GM18909 (cell line): ENCODE results near the gene MLF1.
"Not testable (repeated sequence)": the region's sequence is repeated elsewhere in the genome, so short reads cannot be mapped to it uniquely, and the experiment has no call there.

Source experiments
- ATAC-seq: cut with Tn5 transposase; IDR thresholded peaks from one replicate; pipeline ENCODE4 v1.9.1; 2021; ENCODE audit warnings: mild to moderate bottlenecking; ENCODE audit not compliant: unreplicated experiment, poor library complexity

Gene MLF1

DNA sequence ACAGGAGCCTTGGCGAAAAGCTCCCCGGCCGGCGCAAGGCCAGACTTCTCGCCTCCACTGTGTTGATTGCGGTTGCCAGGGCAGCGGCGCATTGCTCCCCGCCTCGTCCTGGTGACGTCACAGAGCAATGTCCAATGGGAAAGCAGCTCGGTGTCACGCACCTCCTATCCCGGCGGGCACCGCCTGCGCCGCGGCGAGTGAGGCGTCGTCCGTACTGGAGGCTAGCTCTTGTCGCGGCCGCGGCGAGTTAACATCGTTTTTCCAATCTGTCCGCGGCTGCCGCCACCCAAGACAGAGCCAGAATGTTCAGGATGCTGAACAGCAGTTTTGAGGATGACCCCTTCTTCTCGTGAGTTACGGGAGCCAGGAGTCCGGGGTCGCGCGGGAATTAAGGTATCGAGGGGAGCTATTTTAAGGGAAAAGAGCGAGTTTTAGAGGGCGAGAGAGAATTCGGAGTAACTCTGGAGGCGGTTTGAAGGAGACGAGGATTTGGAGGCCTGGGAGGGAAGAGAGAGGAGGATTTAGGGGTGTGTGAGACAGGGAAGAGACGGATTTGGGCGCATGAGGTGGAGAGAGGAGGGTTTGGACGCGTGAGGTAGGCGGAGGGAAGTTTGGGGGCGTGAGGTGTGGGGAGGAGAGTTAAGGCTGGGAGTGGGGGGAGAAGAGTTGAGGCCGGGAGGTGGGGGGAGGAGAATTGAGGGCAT lies at the start of gene MLF1:
MLF1 (plus strand) TSS at position 196 of the 704 bp plus-strand sequence; CDS start at position 303, 107 bp downstream.
- peak; percentile 100 for ATAC-seq

- no peak for ATAC-seq
These were observed 48.5 kb upstream of the MLF1 start for GRCh38 chr3:158522221-158523136.

DNA sequence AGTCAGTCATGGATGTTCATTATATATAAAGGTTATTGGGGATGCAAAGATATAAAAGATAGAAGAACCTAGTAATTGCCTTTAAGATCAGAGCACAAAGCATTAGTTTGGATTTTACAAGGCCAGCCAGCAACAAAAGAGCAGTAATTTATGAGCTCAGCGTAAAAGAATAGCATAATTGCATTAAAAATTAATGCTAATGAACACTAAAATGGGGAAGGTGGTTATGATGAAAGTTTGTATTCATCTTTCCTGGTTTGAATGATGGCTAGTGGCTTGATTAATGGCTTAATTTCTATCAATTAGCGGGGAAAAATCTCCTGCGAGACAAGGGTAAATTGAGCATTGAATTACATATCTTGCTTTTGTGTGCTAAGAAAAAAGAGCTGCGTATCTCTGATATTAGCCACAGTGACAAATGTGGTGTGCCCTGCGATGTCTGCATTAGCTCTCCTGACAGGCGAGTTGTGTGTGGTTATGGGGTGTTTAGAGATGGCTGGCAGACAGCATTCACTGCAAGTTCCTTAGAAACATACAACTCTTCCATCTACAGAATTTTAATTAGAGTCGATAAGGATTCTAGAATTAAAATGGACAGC lies 42.8 kb upstream of the MLF1 start:
- ATAC-seq, result no peak

- ATAC-seq, result no peak
These were observed 39.7 kb upstream of the MLF1 start for GRCh38 chr3:158531334-158531733.

DNA sequence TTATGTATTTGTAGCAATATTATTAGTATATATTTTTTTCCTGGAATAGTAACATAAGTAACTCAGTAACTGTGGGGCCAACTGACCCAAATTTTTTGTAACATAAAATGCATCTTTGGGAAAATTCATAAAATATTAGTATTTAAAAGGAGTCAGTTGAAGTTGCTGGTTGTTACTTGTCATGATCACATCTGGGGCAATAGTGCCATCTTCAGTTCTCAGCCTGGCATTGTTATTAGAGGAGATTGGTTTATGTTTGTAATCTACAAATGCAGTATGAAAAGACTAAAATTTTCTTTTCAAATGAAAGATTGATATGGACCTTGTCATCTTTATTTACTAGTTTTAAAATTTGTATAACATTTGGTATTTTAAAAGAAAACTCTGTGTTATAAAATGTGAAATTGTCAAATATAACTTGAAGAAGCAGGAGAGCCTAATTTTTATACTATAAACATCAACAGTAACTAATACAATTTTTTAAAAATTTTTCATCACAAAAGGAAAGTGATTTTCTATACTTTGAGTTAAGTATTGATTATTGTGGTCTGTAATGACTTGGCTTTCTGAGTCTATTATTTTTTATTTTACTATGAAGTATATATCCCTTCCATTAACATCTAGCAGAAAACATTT lies 38.8 kb upstream of the MLF1 start:
- peak; percentile 71 for ATAC-seq

- no peak for ATAC-seq
These were observed 35.1 kb upstream of the MLF1 start for GRCh38 chr3:158535918-158536317.

- ATAC-seq, result peak; percentile 73
These were observed 31.5 kb upstream of the MLF1 start for GRCh38 chr3:158539414-158540014.

DNA sequence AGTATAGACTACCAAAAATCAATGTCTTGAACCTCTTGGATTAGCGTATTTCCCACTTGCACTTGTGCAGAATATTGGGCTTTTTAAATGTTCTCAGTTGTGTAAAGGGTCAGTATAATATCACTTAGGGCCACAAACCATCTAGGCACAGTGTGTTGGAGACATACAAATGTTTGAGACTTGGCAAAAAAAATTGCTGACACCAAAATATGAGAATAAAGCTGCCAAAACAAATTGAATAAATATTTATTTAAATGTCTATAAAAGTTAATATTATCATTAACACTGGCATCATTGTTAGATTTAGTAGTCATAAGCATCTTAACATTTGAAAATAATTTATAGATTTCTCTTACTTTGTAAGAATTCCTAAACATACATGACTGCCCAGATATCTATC lies 30.9 kb upstream of the MLF1 start:
- no peak for ATAC-seq

- ATAC-seq, result no peak
These were observed 22.3 kb upstream of the MLF1 start for GRCh38 chr3:158548691-158549090.

- ATAC-seq, result not testable (repeated sequence)
These were observed 21.1 kb upstream of the MLF1 start for GRCh38 chr3:158549938-158550337.

GRCh38 chr3:158552124-158552523 lies 18.9 kb upstream of the MLF1 start:
- no peak for ATAC-seq

DNA sequence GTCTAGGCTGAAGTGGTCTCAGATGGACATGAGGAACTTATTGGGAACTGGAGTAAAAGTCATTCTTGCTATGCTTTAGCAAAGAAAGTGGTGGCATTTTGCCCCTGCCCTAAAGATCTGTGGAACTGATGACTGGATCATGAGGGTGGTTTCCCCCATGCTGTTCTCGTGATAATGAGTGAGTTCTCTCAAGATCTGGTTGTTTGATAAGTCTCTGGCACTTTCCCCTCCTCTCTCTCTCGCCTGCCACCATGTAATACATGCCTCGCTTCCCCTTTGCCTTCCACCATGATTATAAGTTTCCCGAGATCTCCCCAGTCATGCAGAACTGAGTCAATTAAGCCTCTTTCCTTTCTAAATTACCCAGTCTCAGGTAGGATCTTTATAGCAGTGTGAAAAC lies 11.5 kb upstream of the MLF1 start:
- ATAC-seq, result no peak

DNA sequence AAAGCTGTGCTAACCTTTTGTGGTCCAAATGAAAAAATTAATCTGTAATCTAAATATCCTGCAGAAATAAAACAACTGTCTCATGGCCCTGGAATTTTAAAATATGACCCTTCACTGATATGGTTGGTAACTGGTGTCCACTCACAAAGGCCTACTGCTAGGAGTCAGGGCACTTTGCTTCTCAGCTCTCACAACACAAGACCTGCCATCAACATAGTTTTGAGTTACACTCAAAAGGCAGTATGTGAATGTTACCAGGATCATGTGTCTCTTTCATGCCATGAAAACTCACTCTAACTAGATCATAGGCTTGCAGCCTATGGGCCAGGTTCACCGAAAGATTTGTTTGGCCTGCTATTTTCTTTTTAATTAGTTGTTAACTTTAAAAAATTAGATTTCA lies 10.0 kb upstream of the MLF1 start:
- no peak for ATAC-seq

DNA sequence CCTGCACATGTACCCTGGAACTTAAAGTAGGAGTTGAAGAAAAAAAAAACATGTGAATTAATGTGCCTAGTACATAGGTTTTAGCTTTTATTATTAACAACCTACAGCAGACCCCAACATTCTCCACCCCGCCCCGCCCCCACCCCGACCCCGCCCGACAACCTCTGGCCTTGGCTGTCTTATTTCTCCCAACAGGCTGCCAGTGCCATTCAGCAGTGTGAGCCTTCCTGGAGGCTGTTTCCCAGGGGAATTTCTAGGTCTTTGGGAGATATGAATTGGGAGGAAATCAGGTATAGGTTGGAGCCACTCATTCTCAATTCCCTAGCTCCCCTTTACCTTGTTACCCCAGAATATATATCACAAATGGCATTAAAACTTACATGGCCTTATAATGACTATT lies 8.3 kb upstream of the MLF1 start:
- ATAC-seq, result no peak

- ATAC-seq, result no peak
These were observed 7.9 kb upstream of the MLF1 start for GRCh38 chr3:158563076-158563475.

GRCh38 chr3:158565076-158565475 lies 5.9 kb upstream of the MLF1 start:
- no peak for ATAC-seq

DNA sequence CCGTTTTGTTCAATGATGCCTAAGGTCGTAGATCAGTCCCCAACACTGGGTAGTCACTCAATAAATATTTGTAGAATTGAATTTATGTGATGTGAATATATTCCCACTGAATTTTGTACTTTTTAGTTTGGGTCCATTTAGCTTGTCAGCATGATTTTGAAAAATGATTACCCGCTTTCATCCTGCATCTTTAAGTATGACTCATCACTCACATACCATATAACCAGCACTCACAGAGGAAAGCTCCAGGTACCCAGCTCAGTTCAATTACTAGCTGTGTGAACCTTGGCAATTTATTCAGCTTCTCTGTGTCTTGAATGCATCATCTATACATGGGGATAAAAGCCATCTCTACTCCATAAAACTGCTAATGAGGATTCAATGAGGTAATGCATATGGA lies 2.2 kb upstream of the MLF1 start:
- ATAC-seq, result no peak

DNA sequence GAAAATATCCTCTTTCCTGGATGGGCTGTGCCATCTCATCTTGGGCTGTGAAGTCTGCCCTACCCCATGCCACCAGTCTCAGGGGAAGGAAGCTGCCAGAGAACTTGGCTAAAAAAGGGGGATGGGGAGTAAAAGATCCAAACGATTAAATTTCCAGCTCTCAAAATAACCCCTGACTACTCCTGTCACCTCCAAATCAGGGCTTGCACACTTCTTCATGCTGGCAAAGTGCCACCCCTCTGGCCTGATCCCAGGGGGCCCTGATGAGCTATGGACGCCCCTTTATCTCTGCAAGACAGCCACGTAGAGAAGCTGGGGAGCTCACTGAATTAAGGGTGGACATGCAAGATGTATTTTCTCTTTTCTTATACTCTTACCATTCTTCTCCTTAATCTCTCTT lies 1.2 kb upstream of the MLF1 start:
- ATAC-seq, result no peak

- no peak for ATAC-seq
These were observed 1.2 kb downstream of the MLF1 start for GRCh38 chr3:158571969-158572765.

GRCh38 chr3:158572766-158573060 lies 1.7 kb downstream of the MLF1 start:
- ATAC-seq, result no peak
